H1 (cell line): ENCODE measurements around the gene IL4. TPM values are rescaled to one million over a fixed set of nuclear protein-coding genes. Genes with fewer than 3 reads are reported as not detected.

Experiments used
- CTCF ChIA-PET: fragments of 300-600 bp; sonication (Branson Sonifier 250); formaldehyde crosslinking; loops from one replicate; lab custom pipeline; 2021; ENCODE audit not compliant: partially characterized antibody; lab: Charles Lee
- POLR2A ChIA-PET: fragments of 300-600 bp; sonication (Branson Sonifier 250); formaldehyde crosslinking; loops from one replicate; lab custom pipeline; 2021; ENCODE audit warnings: inconsistent platforms; ENCODE audit not compliant: partially characterized antibody; lab: Charles Lee
- DNase-seq, 2 experiments: peaks; one replicate each; pipeline versions ENCODE4 v3.0.0 to v3.0.0-alpha.2; 2010 to 2022; ENCODE audit warnings: low spot score in 2 of 2, low read depth in 1 of 2, mixed read lengths in 1 of 2
- FAIRE-seq: peaks from 2 replicates; lab custom pipeline; 2011; peaks lifted over from hg19 to GRCh38; lab: Jason Lieb, UNC
- H2AFZ ChIP-seq: 2 replicates; pipeline ENCODE4 v1.8.1; 2012; ENCODE audit warnings: low read length, inconsistent platforms
- H2AK5ac ChIP-seq: 2 replicates; pipeline ENCODE4 v1.6.1; 2013; ENCODE audit warnings: low read depth, low read length
- H2BK120ac ChIP-seq: replicated peaks from 2 replicates; pipeline ENCODE3; 2013; ENCODE audit warnings: low read depth, low read length, inconsistent platforms
- H2BK12ac ChIP-seq: 2 replicates; pipeline ENCODE4 v1.6.1; 2013; ENCODE audit warnings: low read depth, low read length
- H2BK15ac ChIP-seq: 2 replicates; pipeline ENCODE4 v1.6.1; 2013; ENCODE audit warnings: low read length
- H2BK20ac ChIP-seq: 2 replicates; pipeline ENCODE4 v1.6.1; 2013; ENCODE audit warnings: low read length
- H2BK5ac ChIP-seq: 2 replicates; pipeline ENCODE4 v1.6.1; 2013; ENCODE audit warnings: low read depth, low read length
- H3K14ac ChIP-seq: 2 replicates; pipeline ENCODE4 v1.6.1; 2013; ENCODE audit warnings: inconsistent platforms; ENCODE audit not compliant: insufficient read length
- H3K18ac ChIP-seq: 2 replicates; pipeline ENCODE4 v1.6.1; 2013; ENCODE audit warnings: low read length; ENCODE audit errors: extremely low read depth
- H3K23ac ChIP-seq: 2 replicates; pipeline ENCODE4 v1.6.1; 2013; ENCODE audit warnings: inconsistent platforms; ENCODE audit not compliant: insufficient read length
- H3K23me2 ChIP-seq: 2 replicates; pipeline ENCODE4 v1.6.1; 2013; ENCODE audit warnings: low read depth, low read length
- H3K27ac ChIP-seq: 2 replicates; pipeline ENCODE4 v1.6.1; 2011; ENCODE audit warnings: low read depth, low read length, inconsistent platforms
- H3K27me3 ChIP-seq, 4 experiments: replicated peaks in 1 of 4; 1 replicate in 1 of 4; 2 replicates in 3 of 4; pipeline versions ENCODE4 v1.6.1 to v1.8.1; 2011 to 2013; ENCODE audit warnings: low read length in 3 of 4, mild to moderate bottlenecking in 3 of 4, inconsistent platforms in 2 of 4, mixed read lengths in 2 of 4, moderate library complexity in 1 of 4; ENCODE audit not compliant: control insufficient read depth in 3 of 4, insufficient read depth in 3 of 4; ENCODE audit errors: extremely low read depth in 1 of 4
- H3K36me3 ChIP-seq, 4 experiments: 2 replicates each; pipeline versions ENCODE4 v1.6.1 to v1.8.1; 2011 to 2013; ENCODE audit warnings: mild to moderate bottlenecking in 4 of 4, low read length in 3 of 4, moderate library complexity in 2 of 4, control low read depth in 1 of 4, inconsistent platforms in 1 of 4; ENCODE audit not compliant: insufficient read depth in 4 of 4, control insufficient read depth in 2 of 4
- H3K4ac ChIP-seq: replicated peaks from 2 replicates; pipeline ENCODE3; 2013; ENCODE audit warnings: low read length, low read depth, mixed read lengths, inconsistent platforms; ENCODE audit not compliant: insufficient read length
- H3K4me1 ChIP-seq, 4 experiments: replicated peaks in 1 of 4; 1 replicate in 1 of 4; 2 replicates in 3 of 4; pipeline versions ENCODE4 v1.6.1 to v1.8.1; 2011 to 2013; ENCODE audit warnings: low read length in 3 of 4, inconsistent platforms in 2 of 4, mixed read lengths in 1 of 4; ENCODE audit not compliant: insufficient read depth in 4 of 4, control insufficient read depth in 3 of 4
- H3K4me2 ChIP-seq, 2 experiments: 2 replicates each; pipeline versions ENCODE4 v1.6.1 to v1.8.1; 2011 to 2013; ENCODE audit warnings: low read depth in 2 of 2, low read length in 2 of 2, control low read depth in 1 of 2, inconsistent platforms in 1 of 2, mild to moderate bottlenecking in 1 of 2; ENCODE audit not compliant: insufficient read depth in 1 of 2
- H3K4me3 ChIP-seq, 4 experiments: fragments of 200-600, 300-600 bp in 1 of 4; sonication (generic), shearing (Covaris generic), sonication (Bioruptor Twin) in 1 of 4; 2 replicates each; pipeline versions ENCODE4 v1.5.1 to v1.8.1; 2011 to 2016; ENCODE audit warnings: low read length in 4 of 4, low read depth in 3 of 4, control low read depth in 2 of 4, inconsistent platforms in 2 of 4, mild to moderate bottlenecking in 2 of 4, mixed read lengths in 1 of 4, moderate library complexity in 1 of 4; ENCODE audit not compliant: insufficient read depth in 2 of 4; ENCODE audit errors: extremely low read depth in 1 of 4
- H3K56ac ChIP-seq: replicated peaks from 2 replicates; pipeline ENCODE3; 2013; ENCODE audit warnings: low read depth, mild to moderate bottlenecking, mixed read lengths, low read length, inconsistent platforms; ENCODE audit not compliant: insufficient read length
- H3K79me1 ChIP-seq: 2 replicates; pipeline ENCODE4 v1.6.1; 2013; ENCODE audit warnings: low read depth, low read length, control low read depth
- H3K79me2 ChIP-seq, 2 experiments: 2 replicates each; pipeline versions ENCODE4 v1.6.1 to v1.8.1; 2012 to 2013; ENCODE audit warnings: low read length in 2 of 2, mild to moderate bottlenecking in 2 of 2, inconsistent platforms in 1 of 2; ENCODE audit not compliant: insufficient read depth in 2 of 2, control insufficient read depth in 1 of 2
- H3K9ac ChIP-seq, 4 experiments: replicated peaks in 1 of 4; 1 replicate in 1 of 4; 2 replicates in 3 of 4; pipeline versions ENCODE4 v1.6.1 to v1.8.1; 2011 to 2013; ENCODE audit warnings: low read depth in 3 of 4, low read length in 3 of 4, control low read depth in 2 of 4, mild to moderate bottlenecking in 2 of 4, moderate library complexity in 2 of 4, inconsistent platforms in 1 of 4; ENCODE audit errors: extremely low read depth in 1 of 4
- H3K9me3 ChIP-seq, 2 experiments: 2 replicates each; pipeline versions ENCODE4 v1.6.1 to v1.8.1; 2012 to 2013; ENCODE audit warnings: mild to moderate bottlenecking in 2 of 2, moderate library complexity in 2 of 2, control low read depth in 1 of 2, inconsistent platforms in 1 of 2, low read depth in 1 of 2, low read length in 1 of 2, mixed read lengths in 1 of 2; ENCODE audit not compliant: insufficient read depth in 2 of 2
- H4K20me1 ChIP-seq, 2 experiments: replicated peaks in 1 of 2; 2 replicates each; pipeline versions ENCODE3 to v1.8.1; 2011 to 2013; ENCODE audit warnings: inconsistent platforms in 2 of 2, low read length in 2 of 2, mild to moderate bottlenecking in 1 of 2; ENCODE audit not compliant: insufficient read depth in 2 of 2, control insufficient read depth in 1 of 2
- H4K5ac ChIP-seq: 2 replicates; pipeline ENCODE4 v1.6.1; 2013; ENCODE audit warnings: low read length, low read depth, mixed read lengths, inconsistent platforms; ENCODE audit not compliant: insufficient read length
- H4K8ac ChIP-seq: 2 replicates; pipeline ENCODE4 v1.8.0; 2013; ENCODE audit warnings: mild to moderate bottlenecking, moderate library complexity, low read length, inconsistent platforms; ENCODE audit not compliant: insufficient read depth; ENCODE audit errors: extremely low read depth
- H4K91ac ChIP-seq: replicated peaks from 2 replicates; pipeline ENCODE3; 2013; ENCODE audit warnings: low read length, mixed read lengths, inconsistent platforms; ENCODE audit not compliant: insufficient read length
- ASH2L ChIP-seq: fragments of 200-600, 300-600 bp; sonication (generic); IDR thresholded peaks from one replicate; pipeline ENCODE4 v1.7.1; 2017; ENCODE audit warnings: low read length
- BACH1 ChIP-seq: IDR thresholded peaks from 2 replicates; pipeline ENCODE4 v1.6.1; 2012; ENCODE audit warnings: low read length, improper control_type of control experiment
- SRF ChIP-seq: IDR thresholded peaks from 2 replicates; pipeline ENCODE4 v1.6.1; 2011; ENCODE audit warnings: mild to moderate bottlenecking, low read depth, low read length, moderate library complexity
- WGBS, 2 experiments: shearing (Covaris generic) in 1 of 2; methylation state at CpG; one replicate each; pipeline versions ENCODE4 v1.1.6 to v1.1.7; 2013 to 2015; ENCODE audit warnings: low lambda C conversion rate in 2 of 2, mixed read lengths in 2 of 2, inconsistent platforms in 1 of 2, low coverage in 1 of 2, missing lambda C conversion rate in 1 of 2; ENCODE audit not compliant: insufficient replicate concordance in 2 of 2, insufficient coverage in 1 of 2, insufficient read length in 1 of 2; ENCODE audit errors: extremely low coverage in 1 of 2, missing lambda C conversion rate in 1 of 2; 5-methylcytosine and 5-hydroxymethylcytosine counted together
- polyA plus RNA-seq, 7 experiments: library from polyadenylated mRNA; depleted of rRNA in 3 of 7; stranded (reverse) in 5 of 7; unstranded in 2 of 7; fragments of >200 nt in 5 of 7; fragments of 200-250 nt in 2 of 7; gene quantifications; 1 replicate in 5 of 7; 2 replicates in 1 of 7; 4 replicates in 1 of 7; pipeline versions ENCODE4 v1.2.1 to v1.2.3, GENCODE V29; 2011 to 2013; ENCODE audit warnings: missing spikeins in 2 of 7, mixed read lengths in 2 of 7
- total RNA-seq: library from RNA; stranded (reverse); fragmentation: NEBNext Ultra II Directional; extraction: Animal tissue kit (Norgen Biotek cat#: 25700); gene quantifications from 2 replicates; pipeline ENCODE4 v1.2.1, GENCODE V29; 2021
- TF ChIP-seq, protein P1 (sequence below): IDR thresholded peaks from 2 replicates; pipeline ENCODE4 v1.6.1; 2011; ENCODE audit warnings: low read depth, mild to moderate bottlenecking, low read length; ENCODE audit not compliant: insufficient read depth

IL4 gene
- total and polyA plus RNA-seq, 2 of the 8 experiments (the other 6 are each of a cell fraction or from before 2014, with no cell fraction given): not detected

DNA sequence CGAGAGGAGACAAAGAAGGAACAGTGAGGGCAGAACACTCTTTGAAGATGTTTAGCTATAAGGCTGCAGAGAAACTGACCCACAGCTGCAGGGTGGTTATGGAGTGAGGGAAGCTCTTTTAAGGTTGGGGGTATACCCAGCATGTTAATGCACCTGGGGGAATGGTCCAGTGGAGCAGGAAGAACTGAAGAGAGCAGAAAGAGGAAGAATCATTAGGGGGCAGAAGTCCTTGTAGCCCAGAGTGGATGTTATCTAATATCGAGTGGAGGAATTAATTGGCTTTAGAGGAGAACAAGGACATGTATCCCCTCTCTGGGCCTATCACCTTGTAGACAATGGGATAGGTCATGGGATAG is 7.7 kb downstream of the IL4 start:
- 91% methylated on average over 2 of the region's 2 CpGs; no CpG with 5 or more reads in 1 of the 2 experiments for WGBS, 2 experiments
- Histone ChIP-seq H3K79me1 (no peaks in the 10 kb centered on the region), H2BK120ac (no peak overlapping the region), H3K79me2 (no peaks in the 10 kb centered on the region), H2AFZ (no peak overlapping the region), H4K20me1 (no peaks in the 10 kb centered on the region), H3K4me3 (no peak overlapping the region), H3K23ac (no peak overlapping the region), H3K18ac (no peak overlapping the region), H3K9me3 (no peaks in the 10 kb centered on the region), H3K4ac (no peak overlapping the region), H3K9ac (no peak overlapping the region), H2AK5ac (no peak overlapping the region), H4K91ac (no peak overlapping the region), H3K27me3 (no peaks in the 10 kb centered on the region), H4K5ac (no peak overlapping the region), H3K4me1 (no peaks in the 10 kb centered on the region), H3K23me2 (no peaks in the 10 kb centered on the region; the same call in 1 of the 2 replicates), H3K27ac (no peak overlapping the region), H2BK15ac (no peak overlapping the region), H2BK20ac (no peak overlapping the region), H3K14ac (no peak overlapping the region), H3K36me3 (no peaks in the 10 kb centered on the region), H4K8ac (no peak overlapping the region), H2BK5ac (no peak overlapping the region), H2BK12ac (no peak overlapping the region), H3K4me2 (no peak overlapping the region), H3K56ac (no peak overlapping the region)
- TF ChIP-seq BACH1 (no peak), SRF (no peak), ASH2L (no peak)
- TF ChIP-seq, protein P1, sequence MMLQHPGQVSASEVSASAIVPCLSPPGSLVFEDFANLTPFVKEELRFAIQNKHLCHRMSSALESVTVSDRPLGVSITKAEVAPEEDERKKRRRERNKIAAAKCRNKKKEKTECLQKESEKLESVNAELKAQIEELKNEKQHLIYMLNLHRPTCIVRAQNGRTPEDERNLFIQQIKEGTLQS: no peak
- no peak for FAIRE-seq
- CTCF ChIA-PET: interaction anchor here (1.6 kb wide), 1 partner anchor 155 kb away, joined by 6 read pairs; no protein-coding TSS in a partner anchor
- no peak for DNase-seq
- POLR2A ChIA-PET: no interaction called here
